H7 (cell line): Measurements from ENCODE around the gene CRYBG2. TPM values are rescaled to one million over a fixed set of nuclear protein-coding genes. Genes with fewer than 3 reads are reported as not detected.
A peak's percentile ranks its signal among the peaks of the same experiment; 100 is the strongest.
"Not testable (repeated sequence)": the region's sequence is repeated elsewhere in the genome, so short reads cannot be mapped to it uniquely, and the experiment has no call there.

ENCODE experiments used
- DNase-seq: peaks from one replicate; pipeline ENCODE4 v3.0.0; 2012
- H3K27me3 ChIP-seq: 2 replicates; pipeline ENCODE4 v1.6.0; 2011; ENCODE audit warnings: mild to moderate bottlenecking, low read length; ENCODE audit not compliant: control insufficient read depth, insufficient read depth
- H3K36me3 ChIP-seq: replicated peaks from 2 replicates; pipeline ENCODE4 v1.5.1; 2011; ENCODE audit warnings: low read length; ENCODE audit not compliant: control insufficient read depth, insufficient read depth
- H3K4me3 ChIP-seq: 2 replicates; pipeline ENCODE4 v1.5.1; 2011; ENCODE audit warnings: low read depth, mild to moderate bottlenecking, control low read depth, low read length, moderate library complexity; ENCODE audit not compliant: insufficient read depth
- total RNA-seq: library from RNA; depleted of rRNA; stranded (reverse); fragments of >200 nt; shearing (Covaris generic); gene quantifications from 2 replicates; pipeline ENCODE4 v1.2.3, GENCODE V29; 2014

CRYBG2 gene
- total RNA-seq, 1 experiment from 2014 or later: 7.9 TPM

GRCh38 chr1:26378088-26378878 lies 24.4 kb upstream of the CRYBG2 start:
- Histone ChIP-seq H3K36me3 (no peaks in the 10 kb centered on the region), H3K4me3 (no peak overlapping the region), H3K27me3 (no peaks in the 10 kb centered on the region)
- DNase-seq: no peak

- no peak for DNase-seq
- H3K27me3 ChIP-seq: no peaks in the 10 kb centered on the region
- no peak overlapping the region for H3K4me3 ChIP-seq
- no peaks in the 10 kb centered on the region for H3K36me3 ChIP-seq
Measured at GRCh38 chr1:26376050-26376449, 22.1 kb upstream of the CRYBG2 start.

GRCh38 chr1:26375081-26375480 lies 21.2 kb upstream of the CRYBG2 start:
- Histone ChIP-seq H3K27me3 (no peaks in the 10 kb centered on the region), H3K36me3 (no peaks in the 10 kb centered on the region), H3K4me3 (no peak overlapping the region)
- no peak for DNase-seq

GRCh38 chr1:26374361-26374760 lies 20.4 kb upstream of the CRYBG2 start:
- not testable (repeated sequence) for H3K4me3 ChIP-seq, H3K36me3 ChIP-seq, DNase-seq, H3K27me3 ChIP-seq

- H3K27me3 ChIP-seq: no peaks in the 10 kb centered on the region
- no peaks in the 10 kb centered on the region for H3K36me3 ChIP-seq
- DNase-seq: no peak
- H3K4me3 ChIP-seq: no peak overlapping the region
Measured at GRCh38 chr1:26373789-26374188, 19.9 kb upstream of the CRYBG2 start.

GRCh38 chr1:26373281-26373680 lies 19.4 kb upstream of the CRYBG2 start:
- Histone ChIP-seq H3K27me3 (no peaks in the 10 kb centered on the region), H3K4me3 (no peak overlapping the region), H3K36me3 (no peaks in the 10 kb centered on the region)
- no peak for DNase-seq

- not testable (repeated sequence) for H3K27me3 ChIP-seq, H3K36me3 ChIP-seq, DNase-seq, H3K4me3 ChIP-seq
Measured at GRCh38 chr1:26372611-26373010, 18.7 kb upstream of the CRYBG2 start, which contains the start of gene ZNF683. ZNF683 (minus strand) TSS chr1:26372750; CDS start chr1:26368571, 4,179 bp downstream.

GRCh38 chr1:26372039-26372438 lies 18.1 kb upstream of the CRYBG2 start:
- Histone ChIP-seq H3K27me3 (no peaks in the 10 kb centered on the region), H3K36me3 (no peaks in the 10 kb centered on the region), H3K4me3 (no peak overlapping the region)
- DNase-seq: no peak

- no peak for DNase-seq
- no peaks in the 10 kb centered on the region for H3K27me3 ChIP-seq
- no peaks in the 10 kb centered on the region for H3K36me3 ChIP-seq
- no peak overlapping the region for H3K4me3 ChIP-seq
Measured at GRCh38 chr1:26370591-26371382, 16.9 kb upstream of the CRYBG2 start.

- Histone ChIP-seq H3K27me3 (peaks cover 5% of the 10 kb centered on the region; the same call in 1 of the 2 replicates), H3K4me3 (no peak overlapping the region), H3K36me3 (no peaks in the 10 kb centered on the region)
- no peak for DNase-seq
Measured at GRCh38 chr1:26368486-26368885, 14.6 kb upstream of the CRYBG2 start.

GRCh38 chr1:26368006-26368405 lies 14.1 kb upstream of the CRYBG2 start:
- Histone ChIP-seq H3K27me3 (peaks cover 5% of the 10 kb centered on the region; the same call in 1 of the 2 replicates), H3K4me3 (no peak overlapping the region), H3K36me3 (no peaks in the 10 kb centered on the region)
- peak; percentile 23 for DNase-seq

- Histone ChIP-seq H3K36me3 (no peaks in the 10 kb centered on the region), H3K27me3 (peaks cover 5% of the 10 kb centered on the region; the same call in 1 of the 2 replicates), H3K4me3 (no peak overlapping the region)
- peak; percentile 27 for DNase-seq
Measured at GRCh38 chr1:26367441-26367840, 13.5 kb upstream of the CRYBG2 start.

- Histone ChIP-seq H3K36me3 (no peaks in the 10 kb centered on the region), H3K4me3 (no peak overlapping the region), H3K27me3 (peaks cover 16% of the 10 kb centered on the region)
- peak; percentile 23 for DNase-seq
Measured at GRCh38 chr1:26364956-26365355, 11.0 kb upstream of the CRYBG2 start.

GRCh38 chr1:26363549-26364448 lies 9.9 kb upstream of the CRYBG2 start:
- H3K27me3 ChIP-seq: peaks cover 21% of the 10 kb centered on the region
- H3K36me3 ChIP-seq: no peaks in the 10 kb centered on the region
- peak; percentile 91 for DNase-seq
- H3K4me3 ChIP-seq: no peak overlapping the region
